ENCODE data around the gene FLYWCH1. TPM values are rescaled to one million over a fixed set of nuclear protein-coding genes. Genes with fewer than 3 reads are reported as not detected.
A peak's percentile ranks its signal among the peaks of the same experiment; 100 is the strongest.

The FLYWCH1 gene
- polyA plus RNA-seq, 3 donors, result 27.8 to 38.9 (median 32.4) TPM

DNA sequence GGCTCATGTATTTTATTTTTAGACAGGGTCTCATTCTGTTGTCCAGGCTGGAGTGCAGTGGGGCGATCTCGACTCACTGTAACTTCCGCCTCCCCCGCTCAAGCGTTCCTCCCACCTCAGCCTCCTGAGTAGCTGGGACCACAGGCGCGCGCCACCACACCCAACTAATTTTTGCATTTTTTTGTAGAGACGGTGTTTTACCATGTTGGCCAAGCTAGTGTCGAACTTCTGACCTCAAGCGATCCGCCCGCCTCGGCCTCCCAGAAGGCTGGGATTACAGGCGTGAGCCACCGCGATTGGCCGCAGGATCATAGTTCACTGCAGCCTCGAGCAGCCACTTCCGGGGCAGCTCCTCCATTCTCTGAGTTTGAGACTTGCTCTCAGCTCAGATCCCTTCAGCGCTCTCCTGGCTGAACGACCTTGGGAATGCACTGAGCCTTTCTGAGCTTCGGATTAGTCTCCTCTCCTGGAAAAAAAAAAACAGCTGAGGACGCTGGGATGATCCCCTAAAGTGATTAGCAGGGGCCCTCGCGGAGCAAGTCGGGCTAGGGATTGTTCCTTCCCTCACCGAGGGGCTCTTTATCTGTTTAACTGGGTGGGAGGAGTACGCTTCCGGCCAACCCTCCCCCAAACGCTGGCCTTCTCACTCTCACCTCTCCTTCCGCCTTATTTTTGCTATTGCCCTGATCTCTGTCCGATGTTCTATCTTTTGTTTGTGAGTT, 69.6 kb downstream of the FLYWCH1 start:
- DNase-seq, result no peak

DNA sequence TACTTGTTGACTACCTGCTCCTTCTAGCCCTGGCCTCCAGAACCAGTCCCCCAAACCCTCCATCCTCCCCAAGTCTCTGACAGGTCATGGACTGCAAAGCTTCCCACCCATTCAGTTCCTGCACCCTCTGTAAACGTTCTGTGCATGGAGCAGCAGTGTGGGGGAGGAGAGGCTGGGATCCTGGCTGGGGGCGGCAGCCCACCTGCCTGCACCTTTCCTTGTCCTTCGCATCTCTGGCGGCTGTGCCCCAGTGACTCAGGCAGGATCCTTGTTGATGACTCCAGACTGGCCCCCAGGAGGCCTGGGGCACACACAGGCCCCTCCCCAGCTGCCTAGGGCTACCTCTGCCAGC, 70.1 kb downstream of the FLYWCH1 start:
- DNase-seq, result no peak

DNA sequence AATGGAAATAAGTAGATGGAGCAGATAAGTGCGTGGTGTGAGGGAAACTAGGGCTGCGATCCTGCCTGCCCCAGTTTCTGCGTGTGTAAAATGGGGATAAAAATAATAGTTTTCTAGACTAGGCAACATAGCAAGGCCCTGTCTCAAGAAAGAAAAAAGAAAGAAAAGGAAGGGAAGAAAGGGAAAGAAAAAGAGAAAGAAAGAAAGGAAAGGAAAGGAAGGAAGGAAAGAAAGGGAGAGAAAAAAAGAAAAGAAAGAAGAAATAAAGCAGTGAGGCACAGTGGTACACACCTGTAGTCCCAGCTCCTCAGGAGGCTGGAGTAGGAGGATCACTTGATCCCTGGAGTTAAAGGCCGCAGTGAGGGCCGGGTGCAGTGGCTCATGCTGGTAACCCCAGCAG, 70.7 kb downstream of the FLYWCH1 start:
- DNase-seq, result no peak

DNA sequence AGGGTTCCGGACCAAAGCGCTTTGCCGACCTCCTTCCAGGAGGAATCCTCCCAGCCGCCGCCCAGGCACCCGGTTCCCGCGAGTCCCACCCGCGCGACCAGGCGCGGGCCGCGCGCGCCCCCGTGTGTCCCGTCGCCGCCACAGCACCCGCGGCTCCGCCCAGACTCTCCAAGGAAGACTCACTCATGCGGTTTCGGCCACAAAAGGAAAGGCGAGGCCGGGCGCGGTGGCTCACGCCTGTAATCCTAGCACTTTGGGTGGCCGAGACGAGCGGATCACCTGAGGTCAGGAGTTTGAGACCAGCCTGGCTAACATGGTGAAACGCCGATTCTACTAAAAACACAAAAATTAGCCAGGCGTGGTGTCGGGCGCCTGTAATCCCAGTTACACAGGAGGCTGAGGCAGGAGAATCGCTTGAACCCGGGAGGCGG, 72.0 kb downstream of the FLYWCH1 start:
- DNase-seq, result peak; percentile 75

DNA sequence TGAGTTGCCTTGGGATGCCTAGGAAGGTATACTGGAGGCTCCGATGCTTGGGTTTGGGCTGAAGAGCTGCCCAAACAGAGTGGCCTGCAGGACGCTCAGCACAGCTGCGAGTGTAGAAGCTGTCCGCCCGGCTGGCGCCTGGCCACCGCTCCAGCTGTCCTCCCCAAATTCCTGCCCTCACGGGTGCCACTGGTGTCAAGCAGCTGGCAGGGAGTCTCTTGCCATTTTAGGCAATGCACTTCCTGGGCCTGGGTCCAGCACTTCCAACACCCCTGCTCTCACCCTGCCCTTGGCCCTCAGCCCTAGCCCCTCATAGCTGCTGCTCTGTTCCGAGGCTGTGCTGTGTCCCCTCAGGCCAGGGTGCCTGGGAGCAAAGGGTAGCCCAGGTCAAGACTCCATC, 73.7 kb downstream of the FLYWCH1 start:
- no peak for DNase-seq

DNA sequence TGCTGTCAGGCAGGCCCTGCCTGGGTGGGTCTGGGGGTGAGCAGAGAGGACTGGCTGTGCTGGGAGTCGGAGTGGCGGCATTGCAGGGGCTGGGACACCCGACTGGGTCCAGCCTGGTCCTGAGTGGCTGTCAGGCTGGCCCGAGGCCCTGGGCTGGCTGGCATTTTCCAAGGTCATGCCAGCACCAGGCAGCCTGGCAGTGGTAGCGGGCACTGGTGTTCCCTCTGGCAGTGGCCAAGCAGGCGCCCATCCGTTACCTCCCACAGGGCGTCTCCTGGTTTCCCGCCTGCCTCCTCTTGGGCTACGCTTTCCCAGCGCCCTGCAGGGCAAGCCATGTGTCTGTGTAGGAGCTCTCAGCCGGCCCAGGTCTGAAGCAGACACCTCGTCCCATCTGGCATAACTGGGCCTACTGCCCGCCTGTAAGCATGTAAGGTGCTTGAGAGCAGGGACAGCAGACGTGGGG, 74.2 kb downstream of the FLYWCH1 start:
- DNase-seq, result no peak

DNA sequence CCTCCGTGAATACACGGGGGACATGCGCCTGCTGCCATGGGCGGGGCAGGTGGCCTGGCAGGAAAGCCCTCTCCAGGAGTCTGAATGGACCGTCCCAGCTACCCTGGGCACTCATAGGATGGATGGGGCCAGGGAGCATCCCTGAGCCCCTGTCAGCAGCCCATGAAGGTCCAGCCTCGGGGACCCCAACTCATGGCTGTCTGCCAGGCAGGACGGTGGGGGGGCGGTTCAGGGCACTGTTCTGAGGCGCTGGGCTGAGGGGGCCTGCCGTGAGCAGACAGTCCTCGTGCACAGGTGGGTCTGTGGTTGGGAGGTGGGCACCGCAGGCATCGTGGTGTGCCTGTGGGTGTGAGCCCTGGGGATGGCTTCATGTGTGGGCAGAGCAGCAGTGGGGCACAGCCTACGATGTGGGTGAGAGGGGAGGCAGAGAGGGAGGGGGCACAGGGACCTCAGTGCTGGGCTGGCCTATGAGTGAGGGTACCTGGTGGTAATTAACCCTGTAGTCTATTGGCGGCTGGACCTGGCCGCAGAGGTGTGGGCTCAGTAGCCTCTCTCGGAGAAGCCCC, 75.0 kb downstream of the FLYWCH1 start:
- no peak for DNase-seq

DNA sequence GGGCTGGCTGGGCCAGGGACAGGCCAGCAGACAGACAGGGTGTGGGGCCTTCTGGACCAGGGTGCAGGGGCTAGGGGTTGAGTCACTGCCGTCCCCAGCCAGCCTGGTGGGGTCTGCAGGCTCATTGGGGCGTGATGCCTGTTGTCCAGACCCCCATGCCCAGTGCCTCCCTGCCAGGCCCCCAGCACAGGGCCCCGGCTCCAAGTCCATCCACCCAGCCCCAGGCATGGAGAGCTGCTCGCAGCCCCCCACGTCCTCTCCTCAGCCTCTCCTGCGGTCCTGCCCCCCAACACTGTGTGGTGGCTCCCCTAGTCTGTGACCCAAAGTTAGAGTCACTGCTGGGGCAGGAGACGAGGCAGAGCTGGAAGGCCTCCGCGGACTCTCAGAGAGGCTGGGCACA, 75.6 kb downstream of the FLYWCH1 start:
- DNase-seq, result no peak

DNA sequence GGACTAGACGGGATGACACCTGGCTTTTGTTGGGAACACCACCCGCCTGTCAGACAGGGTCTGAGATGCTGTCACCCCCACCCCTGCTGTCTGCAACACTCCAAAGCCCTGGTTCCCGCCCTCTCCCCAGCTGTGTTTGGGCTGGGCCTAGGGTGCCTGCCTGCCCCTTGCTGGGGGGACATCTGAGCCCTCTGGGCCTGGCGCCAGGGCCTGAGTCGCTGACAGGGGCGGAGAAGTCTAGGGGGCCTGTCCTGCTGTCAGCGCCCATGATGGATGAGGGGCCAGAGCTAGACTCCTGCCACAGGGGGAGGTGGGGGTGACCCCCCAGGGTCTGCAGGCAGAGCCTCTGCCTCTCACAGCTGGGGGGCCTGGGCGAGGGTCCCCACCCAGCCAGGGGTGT, 76.1 kb downstream of the FLYWCH1 start:
- DNase-seq, result no peak

DNA sequence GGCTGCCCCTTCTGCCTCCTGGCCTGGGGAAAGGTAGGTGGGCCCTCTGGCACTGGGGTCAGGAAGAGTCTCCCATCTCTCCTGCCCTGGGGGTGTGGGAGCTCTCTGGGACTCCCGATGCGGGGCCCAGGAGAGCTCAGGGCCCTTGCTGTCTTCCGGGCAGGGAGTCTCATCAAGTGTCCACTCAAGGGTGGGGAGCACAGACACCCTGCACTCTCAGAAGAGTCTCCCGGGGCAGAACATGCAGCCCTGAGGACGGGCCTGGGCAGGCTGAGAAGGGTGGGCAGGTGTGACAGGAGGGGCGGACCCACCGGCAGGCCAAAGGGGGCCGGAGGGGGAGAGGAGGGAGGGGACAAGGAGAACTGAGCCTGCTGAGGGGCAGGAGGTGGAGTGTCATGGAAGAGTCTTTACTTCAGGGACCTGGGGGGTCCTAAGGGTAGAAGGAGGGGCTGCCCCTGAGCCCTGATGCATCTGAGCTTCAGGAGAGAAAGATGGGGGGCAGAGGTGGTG, 76.9 kb downstream of the FLYWCH1 start:
- no peak for DNase-seq

DNA sequence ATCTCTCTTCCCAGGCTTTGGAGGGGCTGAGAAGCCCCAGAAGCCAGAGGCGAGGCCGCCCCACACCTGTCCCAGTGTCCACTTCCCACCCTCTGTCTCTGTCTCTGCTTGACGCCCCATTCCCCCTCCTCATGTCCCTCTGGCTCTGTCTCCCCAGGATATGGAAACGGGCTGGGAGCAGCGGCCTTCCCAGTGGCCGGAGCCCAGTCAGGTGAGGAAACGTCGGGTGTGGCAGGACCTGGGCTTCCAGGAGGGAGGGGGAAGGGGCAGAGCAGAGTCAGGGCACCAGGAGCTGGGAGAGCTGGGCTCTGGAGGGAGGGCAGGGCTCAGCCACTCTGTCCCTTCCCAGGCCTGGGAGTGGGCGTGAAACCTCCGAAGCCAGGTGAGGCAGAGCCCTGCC, 79.2 kb downstream of the FLYWCH1 start:
- DNase-seq, result no peak

DNA sequence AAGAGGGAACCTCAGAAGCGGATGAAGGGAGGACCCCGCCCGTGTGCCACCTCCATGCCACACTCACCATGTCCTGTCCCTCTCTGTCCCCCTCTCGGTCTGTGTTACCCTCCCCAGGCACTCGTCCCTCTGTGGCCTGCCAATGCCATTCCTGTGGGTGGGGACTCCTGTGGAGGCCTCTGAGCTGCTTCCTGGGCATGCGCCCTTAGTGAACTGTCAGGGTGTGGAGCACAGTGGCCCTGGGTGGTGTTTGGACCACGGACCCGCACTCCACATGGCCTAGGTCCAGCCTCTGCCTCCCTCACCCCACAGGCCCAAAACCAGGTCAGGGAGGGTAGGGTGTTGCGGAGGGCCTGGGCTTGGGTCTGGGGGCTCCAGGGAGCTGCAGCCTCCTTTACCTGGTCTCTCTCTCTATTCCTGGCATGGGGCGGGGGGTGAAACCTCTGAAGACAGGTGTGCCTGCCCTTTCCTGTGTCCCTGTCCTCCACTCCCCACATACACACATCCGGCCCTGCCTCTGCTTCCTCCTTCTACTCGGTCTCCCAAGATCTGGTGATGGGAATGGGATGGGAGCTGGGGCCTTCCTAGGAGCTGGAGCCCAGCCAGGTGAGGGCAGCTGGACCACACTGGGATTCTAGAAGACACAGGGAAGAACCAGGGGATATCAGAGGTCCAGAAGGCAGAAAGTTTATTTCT, 80.0 kb downstream of the FLYWCH1 start:
- no peak for DNase-seq

DNA sequence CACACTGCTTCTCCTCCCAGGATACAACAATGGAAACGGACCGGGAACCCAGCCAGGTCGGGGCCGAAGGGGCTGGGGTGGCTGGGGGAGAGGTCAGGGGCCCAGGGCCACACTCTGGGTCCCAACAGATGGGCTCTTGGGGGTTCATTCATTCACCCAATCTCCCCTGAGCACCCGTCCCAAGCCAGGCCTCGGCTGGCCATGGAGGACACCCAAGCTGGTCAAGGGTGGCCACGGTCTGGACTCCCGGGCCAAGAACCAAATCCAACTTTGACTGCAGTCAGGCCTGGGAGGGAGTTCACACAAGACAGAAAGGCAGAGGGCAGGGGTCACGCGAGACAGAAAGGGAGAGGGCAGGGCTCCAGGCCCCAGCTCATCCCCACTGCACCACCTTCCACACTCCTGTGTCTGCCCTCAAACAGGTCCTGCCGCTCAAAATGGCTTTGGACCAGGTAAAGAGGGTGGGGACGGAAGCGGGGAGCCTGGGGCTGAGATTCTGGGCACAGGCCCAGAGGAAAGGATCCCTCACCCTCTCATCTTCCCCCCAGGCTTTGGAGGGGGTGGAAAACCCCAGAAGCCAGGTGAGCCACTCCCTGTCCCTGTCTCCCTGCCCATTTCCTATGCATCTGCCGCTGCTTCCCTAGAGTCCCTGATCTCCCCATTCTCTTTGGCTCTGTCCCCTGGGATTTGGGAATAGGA, 80.8 kb downstream of the FLYWCH1 start:
- no peak for DNase-seq

DNA sequence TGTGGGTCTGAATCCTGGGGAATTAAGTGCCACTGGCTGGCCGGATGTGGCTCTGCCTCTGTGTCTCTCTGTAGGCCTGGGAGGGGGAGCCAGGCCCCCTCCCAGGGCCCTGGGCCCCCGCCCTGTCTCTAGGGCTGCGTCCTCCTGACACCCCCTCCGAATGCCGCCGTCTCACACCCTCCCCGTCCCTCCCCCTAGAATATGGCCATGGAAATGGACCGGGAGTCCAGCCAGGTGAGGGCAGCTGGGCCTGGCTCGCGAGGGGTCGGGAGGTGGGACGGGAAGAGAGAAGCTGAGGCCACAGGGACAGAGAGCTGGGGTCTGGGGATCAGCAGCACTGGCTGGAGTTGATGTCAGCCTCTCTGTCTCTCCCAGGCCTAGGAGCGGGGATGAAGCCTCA, 84.6 kb downstream of the FLYWCH1 start:
- DNase-seq, result no peak

DNA sequence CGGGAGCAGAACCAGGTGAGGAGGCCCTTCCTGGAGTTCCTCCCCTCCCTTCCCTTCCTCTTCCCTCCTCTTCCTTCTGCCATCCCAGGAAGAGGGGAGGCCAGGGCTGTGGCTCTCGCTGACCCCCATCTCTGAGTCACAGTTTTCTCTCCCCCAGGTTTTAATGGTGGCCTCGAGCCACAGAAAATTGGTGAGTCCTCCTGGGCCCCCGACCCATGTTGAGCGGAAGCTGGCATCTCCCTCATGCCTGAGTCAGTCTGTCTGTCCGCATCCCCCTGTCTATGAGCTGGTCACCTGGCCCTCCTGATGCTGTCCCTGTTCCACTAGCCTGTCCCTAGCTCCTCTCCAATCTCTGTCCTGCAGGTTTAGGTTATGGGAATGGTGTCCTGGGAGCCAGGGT, 88.2 kb downstream of the FLYWCH1 start:
- DNase-seq, result no peak

DNA sequence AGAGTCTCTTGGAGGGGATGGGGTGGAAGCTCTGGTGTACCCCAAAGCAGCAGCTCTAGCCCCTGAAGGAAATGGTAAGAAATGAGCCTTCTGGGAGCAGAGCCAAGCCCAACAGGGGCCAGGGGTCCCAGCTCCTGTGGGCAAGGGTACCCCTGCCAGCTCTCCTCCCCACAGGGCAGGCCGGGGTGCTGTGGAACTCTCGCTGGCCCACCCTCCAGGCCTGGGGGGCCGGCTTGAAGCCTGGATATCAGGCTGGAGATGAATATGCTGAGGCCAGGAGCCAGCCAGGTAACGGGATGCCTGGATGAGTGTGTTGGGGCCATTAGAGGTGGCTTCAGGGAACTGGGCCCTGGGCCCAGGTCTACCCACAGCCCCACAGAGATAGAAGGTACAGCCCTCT, 88.8 kb downstream of the FLYWCH1 start:
- DNase-seq, result no peak

Other genes starting within 250 kb of the FLYWCH1 start
- 10 to 100 TPM; 19.7 to 25.3 (median 23.4) TPM for gene KCTD5, start 229.4 kb upstream of the FLYWCH1 start, polyA plus RNA-seq (ENCODE audit: insufficient read length in 3 of 3)
- gene PRSS27, start 191.7 kb upstream of the FLYWCH1 start, polyA plus RNA-seq (ENCODE audit: insufficient read length in 3 of 3), result 1 to 10 TPM; 1.5 to 2.8 (median 2.0) TPM
- gene SRRM2, start 159.3 kb upstream of the FLYWCH1 start, polyA plus RNA-seq (ENCODE audit: insufficient read length in 3 of 3), result 100 to 1,000 TPM; 642 to 846 (median 787) TPM
- gene ELOB, start 134.7 kb upstream of the FLYWCH1 start, polyA plus RNA-seq (ENCODE audit: insufficient read length in 3 of 3), result 100 to 1,000 TPM; 203 to 310 (median 281) TPM
- under 1 TPM in 1 of 3 donors, not detected in 2; 0.26 TPM for gene PRSS33, start 124.4 kb upstream of the FLYWCH1 start, polyA plus RNA-seq (ENCODE audit: insufficient read length in 3 of 3)
- not detected for gene PRSS41, start 113.5 kb upstream of the FLYWCH1 start, polyA plus RNA-seq (ENCODE audit: insufficient read length in 3 of 3)
- gene PRSS21, start 94.7 kb upstream of the FLYWCH1 start, polyA plus RNA-seq (ENCODE audit: insufficient read length in 3 of 3), result under 1 TPM in 1 of 3 donors, not detected in 2; 0.38 TPM
- gene ZG16B, start 81.6 kb upstream of the FLYWCH1 start, polyA plus RNA-seq (ENCODE audit: insufficient read length in 3 of 3), result under 1 TPM; 0.21 to 0.84 (median 0.43) TPM
- 10 to 100 TPM in 1 of 3 donors, 1 to 10 TPM in 2; 8.8 to 13.1 (median 9.2) TPM for gene PRSS22, start 53.8 kb upstream of the FLYWCH1 start, polyA plus RNA-seq (ENCODE audit: insufficient read length in 3 of 3)
- 10 to 100 TPM; 26.6 to 33.2 (median 29.5) TPM for gene FLYWCH2, start 28.7 kb upstream of the FLYWCH1 start, polyA plus RNA-seq (ENCODE audit: insufficient read length in 3 of 3)
- 1 to 10 TPM; 2.5 to 3.6 (median 3.5) TPM for gene KREMEN2, start 52.3 kb downstream of the FLYWCH1 start, polyA plus RNA-seq (ENCODE audit: insufficient read length in 3 of 3)
- 10 to 100 TPM in 2 of 3 donors, 1 to 10 TPM in 1; 9.9 to 12.5 (median 12.4) TPM for gene PAQR4, start 57.4 kb downstream of the FLYWCH1 start, polyA plus RNA-seq (ENCODE audit: insufficient read length in 3 of 3)
- 10 to 100 TPM; 15.0 to 23.1 (median 22.8) TPM for gene PKMYT1, start 68.5 kb downstream of the FLYWCH1 start, polyA plus RNA-seq (ENCODE audit: insufficient read length in 3 of 3)
- gene CLDN9, start 101.0 kb downstream of the FLYWCH1 start, polyA plus RNA-seq (ENCODE audit: insufficient read length in 3 of 3), result 1 to 10 TPM; 2.8 to 3.4 (median 3.1) TPM
- gene CLDN6, start 106.3 kb downstream of the FLYWCH1 start, polyA plus RNA-seq (ENCODE audit: insufficient read length in 3 of 3), result 10 to 100 TPM; 36.5 to 44.7 (median 38.9) TPM
- 10 to 100 TPM; 12.7 to 15.3 (median 14.2) TPM for gene TNFRSF12A, start 108.4 kb downstream of the FLYWCH1 start, polyA plus RNA-seq (ENCODE audit: insufficient read length in 3 of 3)
- 10 to 100 TPM; 69.1 to 76.5 (median 71.3) TPM for gene HCFC1R1, start 112.0 kb downstream of the FLYWCH1 start, polyA plus RNA-seq (ENCODE audit: insufficient read length in 3 of 3)
- 10 to 100 TPM; 31.8 to 36.4 (median 35.8) TPM for gene THOC6, start 112.1 kb downstream of the FLYWCH1 start, polyA plus RNA-seq (ENCODE audit: insufficient read length in 3 of 3)
- 1 to 10 TPM; 2.5 to 3.9 (median 3.6) TPM for gene BICDL2, start 125.0 kb downstream of the FLYWCH1 start, polyA plus RNA-seq (ENCODE audit: insufficient read length in 3 of 3)
- 1 to 10 TPM; 1.4 to 1.6 (median 1.5) TPM for gene MMP25, start 134.6 kb downstream of the FLYWCH1 start, polyA plus RNA-seq (ENCODE audit: insufficient read length in 3 of 3)
- gene IL32, start 153.7 kb downstream of the FLYWCH1 start, polyA plus RNA-seq (ENCODE audit: insufficient read length in 3 of 3), result 10 to 100 TPM; 30.4 to 39.9 (median 34.9) TPM
- under 1 TPM; 0.10 to 0.30 (median 0.10) TPM for gene ZSCAN10, start 187.4 kb downstream of the FLYWCH1 start, polyA plus RNA-seq (ENCODE audit: insufficient read length in 3 of 3)
- 10 to 100 TPM; 16.2 to 20.3 (median 20.2) TPM for gene ZNF205, start 200.7 kb downstream of the FLYWCH1 start, polyA plus RNA-seq (ENCODE audit: insufficient read length in 3 of 3)
- gene ZNF213, start 223.1 kb downstream of the FLYWCH1 start, polyA plus RNA-seq (ENCODE audit: insufficient read length in 3 of 3), result 10 to 100 TPM; 14.1 to 18.2 (median 16.2) TPM